HEK293T (cell line): ENCODE data around the gene STK26.
A peak's percentile ranks its signal among the peaks of the same experiment; 100 is the strongest.

ENCODE experiments used
- CTCF ChIA-PET: fragments of 350-600 bp; formaldehyde crosslinking; extraction: SDS; loops from one replicate; lab custom pipeline; 2021; ENCODE audit warnings: antibody characterized with exemption, inconsistent platforms; lab: Yijun Ruan, JAX
- POLR2A ChIA-PET: fragments of 350-600 bp; formaldehyde crosslinking; extraction: SDS; loops from one replicate; lab custom pipeline; 2020; ENCODE audit warnings: antibody characterized with exemption, inconsistent platforms; lab: Yijun Ruan, JAX
- DNase-seq: peaks from one replicate; pipeline ENCODE4 v3.0.0; 2012; ENCODE audit warnings: mixed read lengths; ENCODE audit errors: extremely low spot score
- ARNT ChIP-seq: fragments of 450-650 bp; IDR thresholded peaks from 2 replicates; pipeline ENCODE4 v1.6.1; 2017; ENCODE audit warnings: mild to moderate bottlenecking
- BHLHE40 ChIP-seq: fragments of 450-650 bp; IDR thresholded peaks from 2 replicates; pipeline ENCODE4 v1.6.1; 2016; ENCODE audit warnings: mild to moderate bottlenecking, moderate library complexity, borderline replicate concordance
- CTBP1 ChIP-seq: fragments of 450-650 bp; IDR thresholded peaks from 2 replicates; pipeline ENCODE4 v1.6.1; 2016; ENCODE audit warnings: borderline replicate concordance
- ELF4 ChIP-seq: fragments of 450-650 bp; IDR thresholded peaks from 2 replicates; pipeline ENCODE4 v1.6.1; 2017; ENCODE audit warnings: antibody characterized with exemption
- FOXA1 ChIP-seq: fragments of 450-650 bp; IDR thresholded peaks from 2 replicates; pipeline ENCODE4 v1.6.1; 2016; ENCODE audit warnings: mild to moderate bottlenecking
- FOXK2 ChIP-seq: fragments of 450-650 bp; IDR thresholded peaks from 2 replicates; pipeline ENCODE4 v1.6.1; 2016; ENCODE audit warnings: mild to moderate bottlenecking
- FOXM1 ChIP-seq: fragments of 450-650 bp; IDR thresholded peaks from 2 replicates; pipeline ENCODE4 v1.6.1; 2017; ENCODE audit warnings: mild to moderate bottlenecking, borderline replicate concordance
- HDGF ChIP-seq: fragments of 450-650 bp; IDR thresholded peaks from 2 replicates; pipeline ENCODE4 v1.6.1; 2017; ENCODE audit warnings: antibody characterized with exemption, borderline replicate concordance
- L3MBTL2 ChIP-seq: fragments of 450-650 bp; conservative IDR thresholded peaks from 2 replicates; pipeline ENCODE4 v1.6.1; 2016; ENCODE audit warnings: mild to moderate bottlenecking
- LEF1 ChIP-seq: fragments of 450-650 bp; IDR thresholded peaks from 2 replicates; pipeline ENCODE4 v1.6.1; 2017; ENCODE audit warnings: mild to moderate bottlenecking, borderline replicate concordance
- NFRKB ChIP-seq: fragments of 450-650 bp; IDR thresholded peaks from 2 replicates; pipeline ENCODE4 v1.6.1; 2016; ENCODE audit warnings: mild to moderate bottlenecking, moderate library complexity
- SP1 ChIP-seq: fragments of 450-650 bp; IDR thresholded peaks from 2 replicates; pipeline ENCODE4 v1.6.1; 2017
- SUZ12 ChIP-seq: fragments of 450-650 bp; IDR thresholded peaks from 2 replicates; pipeline ENCODE4 v1.6.1; 2016; ENCODE audit warnings: mild to moderate bottlenecking
- TARDBP ChIP-seq: fragments of 450-650 bp; IDR thresholded peaks from 2 replicates; pipeline ENCODE4 v1.6.1; 2016
- ZNF384 ChIP-seq: fragments of 450-650 bp; IDR thresholded peaks from 2 replicates; pipeline ENCODE4 v1.6.1; 2016
- TF ChIP-seq, protein P1 (sequence below): fragments of 450-650 bp; IDR thresholded peaks from 2 replicates; pipeline ENCODE4 v1.6.1; 2016

Gene STK26

DNA sequence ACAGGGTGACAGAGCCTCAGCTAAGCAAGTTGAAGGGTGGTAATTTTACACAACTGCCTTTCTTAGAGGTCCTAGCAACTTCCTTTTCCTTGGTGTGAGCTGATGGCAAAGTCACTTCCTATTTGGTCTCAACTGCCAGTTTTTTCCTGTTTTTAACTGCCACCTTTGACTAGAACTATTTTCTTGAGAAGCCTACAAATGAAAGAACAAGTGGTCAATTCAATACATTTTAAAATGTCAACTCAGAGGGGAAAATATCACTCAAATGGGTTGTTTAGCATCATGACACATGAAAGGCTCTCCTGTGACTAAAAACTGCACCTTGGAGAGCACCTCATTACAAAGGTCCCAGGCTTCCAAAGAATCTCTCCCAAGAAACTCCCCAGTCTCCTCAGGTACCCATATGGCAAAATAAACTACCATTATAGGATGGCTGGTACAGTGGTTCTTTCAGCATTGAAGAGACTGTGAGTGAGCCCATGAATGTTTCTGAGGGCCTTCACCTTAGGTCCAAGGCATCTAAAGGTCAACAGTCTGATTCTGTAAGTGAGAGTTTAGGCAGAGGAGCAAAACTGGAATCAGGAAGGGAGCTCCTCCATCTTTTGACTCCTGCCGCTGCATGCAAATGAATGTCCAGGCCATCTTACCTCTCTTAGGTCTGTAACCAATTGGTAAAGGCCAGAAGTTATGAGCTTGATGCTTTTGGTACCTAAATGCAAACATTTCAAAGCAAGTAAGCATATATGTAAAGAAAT lies 5.5 kb upstream of the STK26 start:
- CTCF ChIA-PET = no interaction called here
- POLR2A ChIA-PET = interaction anchor here (0.6 kb wide), 1 partner anchor 1181 kb away, joined by 4 read pairs; no protein-coding TSS in a partner anchor

DNA sequence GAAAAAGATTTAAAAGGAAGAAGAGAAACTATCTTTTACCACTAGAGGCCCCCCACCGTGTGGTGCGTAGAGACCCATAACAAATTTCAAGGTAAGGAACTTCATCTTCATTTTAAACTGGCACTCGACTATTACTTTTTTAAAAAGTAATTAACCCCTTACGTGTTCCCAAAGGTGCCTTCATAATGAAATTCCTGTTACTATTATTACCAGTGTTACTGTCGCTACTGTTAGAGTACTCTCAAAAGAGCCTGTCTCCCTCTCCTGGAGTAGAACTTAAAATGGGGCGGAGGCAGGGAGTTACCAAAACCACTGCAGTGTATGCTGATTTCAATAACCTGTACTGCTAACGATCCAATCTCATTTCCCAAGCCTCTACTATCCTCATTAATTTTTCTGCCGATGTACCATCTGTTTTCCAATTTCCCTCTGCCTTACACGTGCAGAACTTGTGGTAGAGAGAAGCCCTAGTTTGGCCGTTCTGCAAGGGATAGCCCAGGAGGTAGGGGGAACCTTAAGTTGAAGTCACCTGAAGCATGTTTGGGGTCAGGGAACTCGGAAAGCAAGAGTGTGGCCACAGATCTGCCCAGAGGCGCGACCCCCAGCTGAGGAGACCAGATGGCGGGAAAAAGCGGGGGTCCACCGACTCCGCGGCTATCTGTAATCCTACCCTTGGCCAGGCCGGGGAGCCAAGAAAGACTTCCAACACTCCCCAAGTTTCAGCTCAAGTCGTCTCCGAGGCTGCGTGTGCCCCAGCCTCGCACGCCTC lies 720 bp upstream of the STK26 start:
- DNase-seq = no peak
- TF ChIP-seq NFRKB = no peak
- TF ChIP-seq ARNT = no peak
- TF ChIP-seq ZNF384 = no peak
- TF ChIP-seq SUZ12 = no peak
- no peak for TF ChIP-seq CTBP1
- TF ChIP-seq FOXA1 = no peak
- TF ChIP-seq LEF1 = no peak
- no peak; the same call in 1 of the 2 replicates for TF ChIP-seq L3MBTL2
- no peak for TF ChIP-seq FOXM1
- TF ChIP-seq BHLHE40 = no peak
- no peak for TF ChIP-seq FOXK2
- TF ChIP-seq ELF4 = no peak
- TF ChIP-seq HDGF = no peak
- TF ChIP-seq SP1 = no peak
- ChIA-PET CTCF (interaction anchor here (0.7 kb wide), 1 partner anchor 181 kb away, joined by 3 read pairs; no protein-coding TSS in a partner anchor), POLR2A (interaction anchor here (1.0 to 1.5 kb wide), 4 partner anchors 11 to 44 kb away, joined by 3 read pairs; no protein-coding TSS in a partner anchor)

More for the DNA sequence above, 5.5 kb upstream of the STK26 start:
- DNase-seq = no peak
- no peak for TF ChIP-seq FOXM1
- no peak for TF ChIP-seq L3MBTL2
- no peak for TF ChIP-seq ELF4
- no peak for TF ChIP-seq CTBP1
- no peak for TF ChIP-seq FOXA1
- TF ChIP-seq ARNT = no peak
- TF ChIP-seq SP1 = no peak
- TF ChIP-seq BHLHE40 = no peak
- no peak for TF ChIP-seq LEF1
- no peak for TF ChIP-seq ZNF384
- TF ChIP-seq SUZ12 = no peak
- no peak for TF ChIP-seq HDGF
- TF ChIP-seq TARDBP = no peak

DNA sequence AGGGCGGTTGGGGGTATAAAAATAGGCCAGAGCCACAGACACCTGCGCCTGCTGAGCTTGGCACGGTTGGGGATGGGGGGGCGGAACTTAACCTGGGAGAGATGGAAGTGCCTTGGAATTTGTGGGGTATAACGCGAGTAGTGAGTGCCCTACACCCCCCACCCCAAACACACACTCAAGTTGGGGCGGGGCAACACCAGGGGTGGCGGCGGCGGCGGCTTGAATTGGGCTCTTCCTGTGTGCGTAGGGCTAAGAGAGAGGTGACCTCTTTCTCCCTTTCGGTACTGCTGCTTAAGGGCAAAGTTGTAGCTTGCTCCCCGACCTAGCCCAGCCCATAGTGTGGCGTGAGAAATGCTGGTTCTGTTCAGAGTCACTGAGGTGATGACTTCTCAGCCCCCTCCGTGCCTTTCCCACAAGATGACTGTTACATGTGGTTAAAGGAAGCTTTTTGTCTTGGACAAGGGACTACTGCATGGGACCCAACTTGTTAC lies 839 bp downstream of the STK26 start:
- CTCF ChIA-PET = interaction anchor here (1.1 kb wide), 1 partner anchor 35 kb away, joined by 3 read pairs; no protein-coding TSS in a partner anchor
- POLR2A ChIA-PET = interaction anchor here (0.8 to 1.5 kb wide), 3 partner anchors 9 to 43 kb away, joined by 3 read pairs; no protein-coding TSS in a partner anchor
- TF ChIP-seq TARDBP (no peak), L3MBTL2 (no peak), SUZ12 (no peak), NFRKB (no peak)
- DNase-seq = no peak

DNA sequence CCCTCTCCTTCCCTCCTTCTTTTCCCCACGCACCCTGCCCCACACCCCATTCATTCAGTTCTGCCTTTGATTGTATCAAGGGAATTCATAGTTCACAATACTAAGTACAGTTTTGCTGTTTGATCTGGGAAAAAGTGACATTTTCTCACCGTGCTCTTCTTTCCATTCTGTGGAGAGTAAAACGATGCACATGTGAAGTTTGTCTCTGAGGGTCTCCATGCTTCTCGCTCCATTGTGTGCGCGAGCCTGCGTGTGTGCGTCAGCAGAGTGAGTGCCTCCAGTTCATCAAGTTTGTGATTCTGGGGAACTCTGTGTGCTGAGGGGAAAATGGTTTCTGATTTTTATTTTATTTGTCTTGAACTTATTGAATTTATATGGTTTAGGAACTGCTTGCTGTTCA lies 1.9 kb downstream of the STK26 start:
- ChIA-PET POLR2A (no interaction called here), CTCF (no interaction called here)
- TF ChIP-seq ZNF384 (no peak), FOXK2 (no peak), L3MBTL2 (peak; percentile 33; the same call in 1 of the 2 replicates), NFRKB (no peak), HDGF (no peak)
- DNase-seq = no peak

DNA sequence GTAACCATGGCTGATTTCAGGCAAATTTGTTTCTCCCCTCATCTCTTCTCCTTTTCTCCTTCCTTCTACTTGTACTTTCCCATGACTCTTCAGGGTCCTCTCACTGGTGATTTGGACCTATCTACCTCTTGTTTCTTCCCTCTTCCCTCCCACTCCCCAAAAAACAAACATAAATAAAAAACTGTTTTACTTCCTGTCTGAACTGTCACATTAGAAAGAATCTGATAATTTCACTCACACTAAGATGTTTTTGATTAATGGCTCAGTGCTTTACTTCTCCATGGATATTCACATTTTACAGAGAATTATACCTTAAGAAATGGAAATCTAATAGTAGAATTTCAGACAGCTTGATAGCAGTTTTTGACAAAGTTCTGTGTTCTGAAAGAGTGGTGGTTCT lies 7.2 kb downstream of the STK26 start:
- TF ChIP-seq, protein P1, sequence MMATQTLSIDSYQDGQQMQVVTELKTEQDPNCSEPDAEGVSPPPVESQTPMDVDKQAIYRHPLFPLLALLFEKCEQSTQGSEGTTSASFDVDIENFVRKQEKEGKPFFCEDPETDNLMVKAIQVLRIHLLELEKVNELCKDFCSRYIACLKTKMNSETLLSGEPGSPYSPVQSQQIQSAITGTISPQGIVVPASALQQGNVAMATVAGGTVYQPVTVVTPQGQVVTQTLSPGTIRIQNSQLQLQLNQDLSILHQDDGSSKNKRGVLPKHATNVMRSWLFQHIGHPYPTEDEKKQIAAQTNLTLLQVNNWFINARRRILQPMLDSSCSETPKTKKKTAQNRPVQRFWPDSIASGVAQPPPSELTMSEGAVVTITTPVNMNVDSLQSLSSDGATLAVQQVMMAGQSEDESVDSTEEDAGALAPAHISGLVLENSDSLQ = no peak
- TF ChIP-seq FOXM1 (no peak), FOXA1 (no peak), BHLHE40 (no peak), L3MBTL2 (no peak), ARNT (no peak), CTBP1 (no peak), ELF4 (no peak), SP1 (no peak), TARDBP (no peak), HDGF (no peak), SUZ12 (no peak), ZNF384 (no peak), FOXK2 (no peak), LEF1 (no peak), NFRKB (no peak)
- POLR2A ChIA-PET = no interaction called here

DNA sequence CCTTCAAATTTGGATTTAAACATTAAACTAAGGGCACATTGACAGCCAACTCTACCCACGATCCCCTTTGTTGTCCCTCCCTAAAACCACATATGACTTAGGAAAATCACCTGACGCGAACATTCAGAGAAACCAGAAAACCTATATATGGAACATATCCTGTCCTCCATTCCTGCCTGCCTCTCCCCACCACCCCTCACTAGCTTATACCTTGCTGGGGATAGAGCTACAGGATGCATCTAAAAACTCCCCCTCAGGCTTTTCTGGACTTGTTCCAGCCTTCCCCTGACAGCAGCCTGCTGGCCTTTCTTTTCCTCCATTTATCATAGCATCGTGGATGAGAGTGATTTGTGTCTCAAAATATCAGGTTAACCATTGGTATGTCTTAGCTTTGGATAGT lies 8.8 kb downstream of the STK26 start:
- TF ChIP-seq ELF4 = no peak
- no peak for TF ChIP-seq L3MBTL2
- TF ChIP-seq FOXK2 = no peak
- TF ChIP-seq TARDBP = no peak
- TF ChIP-seq, protein P1 = no peak
- no peak for TF ChIP-seq CTBP1
- no peak for TF ChIP-seq FOXM1
- ChIA-PET CTCF (no interaction called here), POLR2A (no interaction called here)
- no peak for DNase-seq

More for the DNA sequence above, 7.2 kb downstream of the STK26 start:
- DNase-seq = no peak
- CTCF ChIA-PET = no interaction called here
